GM23338 (cell line): ENCODE measurements around the gene PIM3.

Experiments
- CREB1 ChIP-seq: fragments of 250-450 bp; sonication (Bioruptor Pico); IDR thresholded peaks from 2 replicates; pipeline ENCODE4 v1.5.0; 2020; ENCODE audit warnings: low read depth, mild to moderate bottlenecking, moderate library complexity
- EZH2 ChIP-seq: fragments of 200-600 bp; sonication (generic); IDR thresholded peaks from one replicate; pipeline ENCODE4 v1.8.0; 2017; ENCODE audit warnings: antibody characterized with exemption, mild to moderate bottlenecking, low read depth; ENCODE audit not compliant: unreplicated experiment
- EZH2phosphoT487 ChIP-seq: fragments of 200-600 bp; sonication (generic); IDR thresholded peaks from one replicate; pipeline ENCODE4 v1.8.1; 2018; ENCODE audit warnings: antibody characterized with exemption; ENCODE audit not compliant: unreplicated experiment
- JUNB ChIP-seq: IDR thresholded peaks from one replicate; pipeline ENCODE4 v1.6.1; 2016; ENCODE audit warnings: antibody characterized with exemption; ENCODE audit not compliant: unreplicated experiment
- NANOG ChIP-seq: IDR thresholded peaks from 2 replicates; pipeline ENCODE4 v1.6.1; 2016; ENCODE audit warnings: antibody characterized with exemption, borderline replicate concordance
- POLR2AphosphoS5 ChIP-seq: IDR thresholded peaks from 2 replicates; pipeline ENCODE4 v1.6.1; 2016; ENCODE audit warnings: antibody characterized with exemption, low read depth
- STAT1 ChIP-seq: IDR thresholded peaks from one replicate; pipeline ENCODE4 v1.6.1; 2016; ENCODE audit warnings: antibody characterized with exemption; ENCODE audit not compliant: unreplicated experiment
- ZNF114 ChIP-seq: fragments of 250-450 bp; sonication (Bioruptor Pico); IDR thresholded peaks from 2 replicates; pipeline ENCODE4 v1.5.0; 2020; ENCODE audit warnings: mild to moderate bottlenecking, moderate library complexity
- ZNF331 ChIP-seq: fragments of 250-450 bp; sonication (Bioruptor Pico); IDR thresholded peaks from 2 replicates; pipeline ENCODE4 v1.5.0; 2020; ENCODE audit warnings: low read depth, mild to moderate bottlenecking, moderate library complexity
- TF ChIP-seq, protein P1 (sequence below): IDR thresholded peaks from one replicate; pipeline ENCODE4 v1.6.1; 2018; ENCODE audit warnings: antibody characterized with exemption; ENCODE audit not compliant: unreplicated experiment
- TF ChIP-seq, protein P2 (sequence below), 2 experiments: fragments of 200-600 bp in 1 of 2; sonication (generic) in 1 of 2; conservative IDR thresholded peaks; 2 replicates each; pipeline versions ENCODE4 v1.5.1 to v1.6.1; 2016 to 2017; ENCODE audit warnings: antibody characterized with exemption in 2 of 2, low read depth in 2 of 2, mild to moderate bottlenecking in 2 of 2, moderate library complexity in 1 of 2
- TF ChIP-seq, protein P3 (sequence below): IDR thresholded peaks from 2 replicates; pipeline ENCODE4 v1.6.1; 2016; ENCODE audit warnings: antibody characterized with exemption

DNA sequence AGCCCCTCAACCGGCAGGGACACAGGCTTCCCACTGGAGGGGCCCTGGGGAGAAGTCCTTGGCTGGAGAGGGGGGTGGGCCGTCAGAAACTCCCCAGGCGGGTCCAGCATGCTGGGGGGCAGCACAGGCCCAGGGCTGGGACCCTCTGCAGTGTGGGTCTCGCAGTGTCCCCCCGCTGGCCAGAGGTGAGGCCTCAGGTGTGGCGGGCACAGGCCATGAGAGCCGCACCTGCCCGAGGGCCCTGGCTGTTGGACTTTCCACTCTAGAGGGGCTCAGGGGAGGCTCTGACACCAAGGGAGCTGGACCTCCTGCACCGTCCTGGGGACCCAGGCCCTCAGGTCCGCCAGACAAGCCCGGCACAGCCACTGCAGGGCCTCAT, 10.7 kb upstream of the PIM3 start:
- TF ChIP-seq, protein P1, sequence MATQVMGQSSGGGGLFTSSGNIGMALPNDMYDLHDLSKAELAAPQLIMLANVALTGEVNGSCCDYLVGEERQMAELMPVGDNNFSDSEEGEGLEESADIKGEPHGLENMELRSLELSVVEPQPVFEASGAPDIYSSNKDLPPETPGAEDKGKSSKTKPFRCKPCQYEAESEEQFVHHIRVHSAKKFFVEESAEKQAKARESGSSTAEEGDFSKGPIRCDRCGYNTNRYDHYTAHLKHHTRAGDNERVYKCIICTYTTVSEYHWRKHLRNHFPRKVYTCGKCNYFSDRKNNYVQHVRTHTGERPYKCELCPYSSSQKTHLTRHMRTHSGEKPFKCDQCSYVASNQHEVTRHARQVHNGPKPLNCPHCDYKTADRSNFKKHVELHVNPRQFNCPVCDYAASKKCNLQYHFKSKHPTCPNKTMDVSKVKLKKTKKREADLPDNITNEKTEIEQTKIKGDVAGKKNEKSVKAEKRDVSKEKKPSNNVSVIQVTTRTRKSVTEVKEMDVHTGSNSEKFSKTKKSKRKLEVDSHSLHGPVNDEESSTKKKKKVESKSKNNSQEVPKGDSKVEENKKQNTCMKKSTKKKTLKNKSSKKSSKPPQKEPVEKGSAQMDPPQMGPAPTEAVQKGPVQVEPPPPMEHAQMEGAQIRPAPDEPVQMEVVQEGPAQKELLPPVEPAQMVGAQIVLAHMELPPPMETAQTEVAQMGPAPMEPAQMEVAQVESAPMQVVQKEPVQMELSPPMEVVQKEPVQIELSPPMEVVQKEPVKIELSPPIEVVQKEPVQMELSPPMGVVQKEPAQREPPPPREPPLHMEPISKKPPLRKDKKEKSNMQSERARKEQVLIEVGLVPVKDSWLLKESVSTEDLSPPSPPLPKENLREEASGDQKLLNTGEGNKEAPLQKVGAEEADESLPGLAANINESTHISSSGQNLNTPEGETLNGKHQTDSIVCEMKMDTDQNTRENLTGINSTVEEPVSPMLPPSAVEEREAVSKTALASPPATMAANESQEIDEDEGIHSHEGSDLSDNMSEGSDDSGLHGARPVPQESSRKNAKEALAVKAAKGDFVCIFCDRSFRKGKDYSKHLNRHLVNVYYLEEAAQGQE, result no peak
- TF ChIP-seq, protein P2, sequence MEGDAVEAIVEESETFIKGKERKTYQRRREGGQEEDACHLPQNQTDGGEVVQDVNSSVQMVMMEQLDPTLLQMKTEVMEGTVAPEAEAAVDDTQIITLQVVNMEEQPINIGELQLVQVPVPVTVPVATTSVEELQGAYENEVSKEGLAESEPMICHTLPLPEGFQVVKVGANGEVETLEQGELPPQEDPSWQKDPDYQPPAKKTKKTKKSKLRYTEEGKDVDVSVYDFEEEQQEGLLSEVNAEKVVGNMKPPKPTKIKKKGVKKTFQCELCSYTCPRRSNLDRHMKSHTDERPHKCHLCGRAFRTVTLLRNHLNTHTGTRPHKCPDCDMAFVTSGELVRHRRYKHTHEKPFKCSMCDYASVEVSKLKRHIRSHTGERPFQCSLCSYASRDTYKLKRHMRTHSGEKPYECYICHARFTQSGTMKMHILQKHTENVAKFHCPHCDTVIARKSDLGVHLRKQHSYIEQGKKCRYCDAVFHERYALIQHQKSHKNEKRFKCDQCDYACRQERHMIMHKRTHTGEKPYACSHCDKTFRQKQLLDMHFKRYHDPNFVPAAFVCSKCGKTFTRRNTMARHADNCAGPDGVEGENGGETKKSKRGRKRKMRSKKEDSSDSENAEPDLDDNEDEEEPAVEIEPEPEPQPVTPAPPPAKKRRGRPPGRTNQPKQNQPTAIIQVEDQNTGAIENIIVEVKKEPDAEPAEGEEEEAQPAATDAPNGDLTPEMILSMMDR (conservative IDR thresholded peaks at IDR 0.05; ENCODE audit: low read depth in 2 of 2), result no peak
- no peak for TF ChIP-seq STAT1
- no peak for TF ChIP-seq POLR2AphosphoS5
- no peak for TF ChIP-seq EZH2phosphoT487
- TF ChIP-seq, protein P3, sequence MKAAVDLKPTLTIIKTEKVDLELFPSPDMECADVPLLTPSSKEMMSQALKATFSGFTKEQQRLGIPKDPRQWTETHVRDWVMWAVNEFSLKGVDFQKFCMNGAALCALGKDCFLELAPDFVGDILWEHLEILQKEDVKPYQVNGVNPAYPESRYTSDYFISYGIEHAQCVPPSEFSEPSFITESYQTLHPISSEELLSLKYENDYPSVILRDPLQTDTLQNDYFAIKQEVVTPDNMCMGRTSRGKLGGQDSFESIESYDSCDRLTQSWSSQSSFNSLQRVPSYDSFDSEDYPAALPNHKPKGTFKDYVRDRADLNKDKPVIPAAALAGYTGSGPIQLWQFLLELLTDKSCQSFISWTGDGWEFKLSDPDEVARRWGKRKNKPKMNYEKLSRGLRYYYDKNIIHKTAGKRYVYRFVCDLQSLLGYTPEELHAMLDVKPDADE, result no peak
- TF ChIP-seq JUNB, result no peak
- TF ChIP-seq CREB1 (CRISPR knock-in tag), result no peak
- TF ChIP-seq EZH2, result no peak
- TF ChIP-seq ZNF331 (CRISPR knock-in tag), result no peak
- no peak for TF ChIP-seq NANOG
- TF ChIP-seq ZNF114 (CRISPR knock-in tag), result no peak
